Transverse colon (tissue), 3 donors: ENCODE measurements around the gene FZD10.

Experiments
- POLR2A ChIP-seq: fragments of 450-650 bp; IDR thresholded peaks from one replicate; pipeline ENCODE4 v1.6.1; 2016; ENCODE audit warnings: antibody characterized with exemption, mild to moderate bottlenecking, moderate library complexity
- TF ChIP-seq, protein P1 (sequence below), 5 experiments: fragments of 200-600 bp in 3 of 5; fragments of 450-650 bp in 2 of 5; sonication (generic) in 3 of 5; IDR thresholded peaks; 1 replicate in 2 of 5; 2 replicates in 3 of 5; pipeline ENCODE4 v1.5.1; 2016 to 2017; ENCODE audit warnings: antibody characterized with exemption in 5 of 5, inconsistent platforms in 3 of 5, mild to moderate bottlenecking in 2 of 5, moderate library complexity in 1 of 5

DNA sequence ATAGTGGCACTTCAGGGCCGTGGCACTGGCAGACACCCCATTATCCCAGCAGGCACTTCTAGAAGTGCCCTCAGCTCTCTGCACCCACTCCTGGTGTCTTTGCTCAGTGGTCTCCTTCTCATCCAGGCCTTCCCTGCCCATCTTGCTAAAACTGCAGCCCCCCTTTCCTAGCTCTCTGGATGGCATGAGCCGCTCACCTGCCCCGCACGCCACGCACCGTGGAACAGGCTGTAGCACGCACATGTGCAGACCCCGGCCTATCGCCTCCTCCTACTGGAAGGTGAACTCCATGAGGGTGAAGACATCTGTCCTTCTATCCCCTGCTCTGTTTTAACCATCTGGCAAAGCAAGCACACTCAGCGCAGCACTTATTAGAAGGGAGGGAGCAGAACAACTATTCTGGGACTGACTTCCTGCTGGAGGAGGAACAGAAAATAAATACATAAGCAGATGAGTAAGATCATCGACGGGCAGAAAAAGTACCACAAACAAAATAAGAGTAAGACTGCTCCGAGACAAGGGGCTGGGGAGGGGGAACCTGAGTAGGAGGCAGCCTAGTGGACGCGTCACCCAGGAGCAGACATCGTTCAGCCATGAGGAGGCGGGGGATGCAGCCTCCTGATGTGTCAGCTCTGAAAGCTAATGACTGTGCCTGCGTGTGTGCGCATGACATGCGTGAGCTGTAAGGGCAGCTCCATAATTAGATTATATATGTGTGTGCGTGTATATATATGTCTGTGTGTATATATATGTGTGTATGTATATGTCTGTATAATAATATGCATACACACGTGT, 7.8 kb upstream of the FZD10 start:
- TF ChIP-seq, protein P1, sequence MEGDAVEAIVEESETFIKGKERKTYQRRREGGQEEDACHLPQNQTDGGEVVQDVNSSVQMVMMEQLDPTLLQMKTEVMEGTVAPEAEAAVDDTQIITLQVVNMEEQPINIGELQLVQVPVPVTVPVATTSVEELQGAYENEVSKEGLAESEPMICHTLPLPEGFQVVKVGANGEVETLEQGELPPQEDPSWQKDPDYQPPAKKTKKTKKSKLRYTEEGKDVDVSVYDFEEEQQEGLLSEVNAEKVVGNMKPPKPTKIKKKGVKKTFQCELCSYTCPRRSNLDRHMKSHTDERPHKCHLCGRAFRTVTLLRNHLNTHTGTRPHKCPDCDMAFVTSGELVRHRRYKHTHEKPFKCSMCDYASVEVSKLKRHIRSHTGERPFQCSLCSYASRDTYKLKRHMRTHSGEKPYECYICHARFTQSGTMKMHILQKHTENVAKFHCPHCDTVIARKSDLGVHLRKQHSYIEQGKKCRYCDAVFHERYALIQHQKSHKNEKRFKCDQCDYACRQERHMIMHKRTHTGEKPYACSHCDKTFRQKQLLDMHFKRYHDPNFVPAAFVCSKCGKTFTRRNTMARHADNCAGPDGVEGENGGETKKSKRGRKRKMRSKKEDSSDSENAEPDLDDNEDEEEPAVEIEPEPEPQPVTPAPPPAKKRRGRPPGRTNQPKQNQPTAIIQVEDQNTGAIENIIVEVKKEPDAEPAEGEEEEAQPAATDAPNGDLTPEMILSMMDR (IDR thresholded peaks at IDR 0.05), result no peak
- no peak for TF ChIP-seq POLR2A
